ENCODE results near the gene EGFL8. TPM values are rescaled to one million over a fixed set of nuclear protein-coding genes. Genes with fewer than 3 reads are reported as not detected.

Gene EGFL8
- total and polyA plus RNA-seq, 9 of the 15 experiments (the other 6 are each of a cell fraction or from before 2014, with no cell fraction given) = 2.2 to 47.4 (median 14.2) TPM

DNA sequence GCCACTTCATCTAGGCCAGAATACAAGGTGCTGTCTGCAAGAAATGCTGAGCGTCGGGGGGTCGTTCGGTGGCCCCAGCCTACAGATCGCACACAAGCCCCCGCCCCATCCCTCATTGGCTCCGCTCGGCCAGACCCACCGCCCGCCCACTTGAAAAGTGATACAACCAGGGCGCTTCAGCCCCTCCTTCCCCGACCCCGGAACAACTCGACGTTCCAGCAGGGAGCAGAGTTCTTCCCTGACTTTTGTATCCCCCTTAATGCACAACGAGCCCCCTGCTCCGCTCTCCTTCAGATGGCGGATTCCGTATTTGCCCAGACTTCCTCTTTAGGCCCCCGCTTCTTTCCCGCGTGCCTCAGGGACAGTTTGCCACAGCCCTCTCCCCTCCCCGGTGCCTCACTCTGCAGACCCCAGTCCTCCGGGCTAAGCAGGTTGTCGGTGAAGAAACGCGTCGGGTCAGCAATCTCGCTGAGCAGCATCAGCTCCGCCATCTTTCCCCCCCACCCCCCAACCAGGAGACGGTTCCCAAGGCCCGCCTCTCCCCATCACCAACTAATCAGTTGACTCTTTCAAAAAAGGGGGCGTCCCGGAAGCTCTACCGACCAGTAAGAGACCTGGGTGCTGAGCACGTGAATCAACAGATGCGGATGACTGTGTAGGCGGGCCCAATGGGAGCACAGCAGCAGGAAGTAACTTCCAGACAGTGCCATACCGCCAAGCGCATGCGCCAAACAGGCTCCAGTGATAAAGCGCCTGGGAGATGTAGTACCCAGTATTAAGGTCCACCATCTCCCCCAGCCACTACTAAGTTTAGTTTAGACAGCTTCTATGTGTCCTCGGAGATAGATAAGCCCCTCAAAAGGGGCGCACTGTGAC lies 36.4 kb upstream of the EGFL8 start, which contains the start of gene ATF6B (continued):
- no peak for TF ChIP-seq ZNF551 (CRISPR knock-in tag; IDR thresholded peaks at IDR 0.05)
- no peak for TF ChIP-seq ZNF445 (CRISPR knock-in tag; IDR thresholded peaks at IDR 0.05; ENCODE audit: low read depth)
- no peak for TF ChIP-seq PPARD (CRISPR knock-in tag; IDR thresholded peaks at IDR 0.05)
- TF ChIP-seq TGIF2 (CRISPR knock-in tag; IDR thresholded peaks at IDR 0.05) = no peak
- 0 out of 2 replicates have a peak, but pooled peaks have one; percentile 32 for TF ChIP-seq JUN (IDR thresholded peaks at IDR 0.05; ENCODE audit: borderline replicate concordance, low read depth, low read length)
- TF ChIP-seq JUN (CRISPR knock-in tag; IDR thresholded peaks at IDR 0.05; ENCODE audit: borderline replicate concordance) = no peak
- TF ChIP-seq, protein P1, sequence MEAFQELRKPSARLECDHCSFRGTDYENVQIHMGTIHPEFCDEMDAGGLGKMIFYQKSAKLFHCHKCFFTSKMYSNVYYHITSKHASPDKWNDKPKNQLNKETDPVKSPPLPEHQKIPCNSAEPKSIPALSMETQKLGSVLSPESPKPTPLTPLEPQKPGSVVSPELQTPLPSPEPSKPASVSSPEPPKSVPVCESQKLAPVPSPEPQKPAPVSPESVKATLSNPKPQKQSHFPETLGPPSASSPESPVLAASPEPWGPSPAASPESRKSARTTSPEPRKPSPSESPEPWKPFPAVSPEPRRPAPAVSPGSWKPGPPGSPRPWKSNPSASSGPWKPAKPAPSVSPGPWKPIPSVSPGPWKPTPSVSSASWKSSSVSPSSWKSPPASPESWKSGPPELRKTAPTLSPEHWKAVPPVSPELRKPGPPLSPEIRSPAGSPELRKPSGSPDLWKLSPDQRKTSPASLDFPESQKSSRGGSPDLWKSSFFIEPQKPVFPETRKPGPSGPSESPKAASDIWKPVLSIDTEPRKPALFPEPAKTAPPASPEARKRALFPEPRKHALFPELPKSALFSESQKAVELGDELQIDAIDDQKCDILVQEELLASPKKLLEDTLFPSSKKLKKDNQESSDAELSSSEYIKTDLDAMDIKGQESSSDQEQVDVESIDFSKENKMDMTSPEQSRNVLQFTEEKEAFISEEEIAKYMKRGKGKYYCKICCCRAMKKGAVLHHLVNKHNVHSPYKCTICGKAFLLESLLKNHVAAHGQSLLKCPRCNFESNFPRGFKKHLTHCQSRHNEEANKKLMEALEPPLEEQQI (IDR thresholded peaks at IDR 0.05) = no peak
- TF ChIP-seq ZNF778 (CRISPR knock-in tag; IDR thresholded peaks at IDR 0.05) = no peak
- peak; percentile 60 for TF ChIP-seq SP2 (IDR thresholded peaks at IDR 0.05; ENCODE audit: extremely low read depth, low read depth, low read length, poor library complexity, severe bottlenecking)
- TF ChIP-seq, protein P2, sequence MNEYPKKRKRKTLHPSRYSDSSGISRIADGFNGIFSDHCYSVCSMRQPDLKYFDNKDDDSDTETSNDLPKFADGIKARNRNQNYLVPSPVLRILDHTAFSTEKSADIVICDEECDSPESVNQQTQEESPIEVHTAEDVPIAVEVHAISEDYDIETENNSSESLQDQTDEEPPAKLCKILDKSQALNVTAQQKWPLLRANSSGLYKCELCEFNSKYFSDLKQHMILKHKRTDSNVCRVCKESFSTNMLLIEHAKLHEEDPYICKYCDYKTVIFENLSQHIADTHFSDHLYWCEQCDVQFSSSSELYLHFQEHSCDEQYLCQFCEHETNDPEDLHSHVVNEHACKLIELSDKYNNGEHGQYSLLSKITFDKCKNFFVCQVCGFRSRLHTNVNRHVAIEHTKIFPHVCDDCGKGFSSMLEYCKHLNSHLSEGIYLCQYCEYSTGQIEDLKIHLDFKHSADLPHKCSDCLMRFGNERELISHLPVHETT (CRISPR knock-in tag; conservative IDR thresholded peaks at IDR 0.05 in 1 of 2, IDR thresholded peaks at IDR 0.05 in 1 of 2) = peak in 1 of 2 experiments; percentile 63; a peak in 1 of 4 replicates
- TF ChIP-seq, protein P3, sequence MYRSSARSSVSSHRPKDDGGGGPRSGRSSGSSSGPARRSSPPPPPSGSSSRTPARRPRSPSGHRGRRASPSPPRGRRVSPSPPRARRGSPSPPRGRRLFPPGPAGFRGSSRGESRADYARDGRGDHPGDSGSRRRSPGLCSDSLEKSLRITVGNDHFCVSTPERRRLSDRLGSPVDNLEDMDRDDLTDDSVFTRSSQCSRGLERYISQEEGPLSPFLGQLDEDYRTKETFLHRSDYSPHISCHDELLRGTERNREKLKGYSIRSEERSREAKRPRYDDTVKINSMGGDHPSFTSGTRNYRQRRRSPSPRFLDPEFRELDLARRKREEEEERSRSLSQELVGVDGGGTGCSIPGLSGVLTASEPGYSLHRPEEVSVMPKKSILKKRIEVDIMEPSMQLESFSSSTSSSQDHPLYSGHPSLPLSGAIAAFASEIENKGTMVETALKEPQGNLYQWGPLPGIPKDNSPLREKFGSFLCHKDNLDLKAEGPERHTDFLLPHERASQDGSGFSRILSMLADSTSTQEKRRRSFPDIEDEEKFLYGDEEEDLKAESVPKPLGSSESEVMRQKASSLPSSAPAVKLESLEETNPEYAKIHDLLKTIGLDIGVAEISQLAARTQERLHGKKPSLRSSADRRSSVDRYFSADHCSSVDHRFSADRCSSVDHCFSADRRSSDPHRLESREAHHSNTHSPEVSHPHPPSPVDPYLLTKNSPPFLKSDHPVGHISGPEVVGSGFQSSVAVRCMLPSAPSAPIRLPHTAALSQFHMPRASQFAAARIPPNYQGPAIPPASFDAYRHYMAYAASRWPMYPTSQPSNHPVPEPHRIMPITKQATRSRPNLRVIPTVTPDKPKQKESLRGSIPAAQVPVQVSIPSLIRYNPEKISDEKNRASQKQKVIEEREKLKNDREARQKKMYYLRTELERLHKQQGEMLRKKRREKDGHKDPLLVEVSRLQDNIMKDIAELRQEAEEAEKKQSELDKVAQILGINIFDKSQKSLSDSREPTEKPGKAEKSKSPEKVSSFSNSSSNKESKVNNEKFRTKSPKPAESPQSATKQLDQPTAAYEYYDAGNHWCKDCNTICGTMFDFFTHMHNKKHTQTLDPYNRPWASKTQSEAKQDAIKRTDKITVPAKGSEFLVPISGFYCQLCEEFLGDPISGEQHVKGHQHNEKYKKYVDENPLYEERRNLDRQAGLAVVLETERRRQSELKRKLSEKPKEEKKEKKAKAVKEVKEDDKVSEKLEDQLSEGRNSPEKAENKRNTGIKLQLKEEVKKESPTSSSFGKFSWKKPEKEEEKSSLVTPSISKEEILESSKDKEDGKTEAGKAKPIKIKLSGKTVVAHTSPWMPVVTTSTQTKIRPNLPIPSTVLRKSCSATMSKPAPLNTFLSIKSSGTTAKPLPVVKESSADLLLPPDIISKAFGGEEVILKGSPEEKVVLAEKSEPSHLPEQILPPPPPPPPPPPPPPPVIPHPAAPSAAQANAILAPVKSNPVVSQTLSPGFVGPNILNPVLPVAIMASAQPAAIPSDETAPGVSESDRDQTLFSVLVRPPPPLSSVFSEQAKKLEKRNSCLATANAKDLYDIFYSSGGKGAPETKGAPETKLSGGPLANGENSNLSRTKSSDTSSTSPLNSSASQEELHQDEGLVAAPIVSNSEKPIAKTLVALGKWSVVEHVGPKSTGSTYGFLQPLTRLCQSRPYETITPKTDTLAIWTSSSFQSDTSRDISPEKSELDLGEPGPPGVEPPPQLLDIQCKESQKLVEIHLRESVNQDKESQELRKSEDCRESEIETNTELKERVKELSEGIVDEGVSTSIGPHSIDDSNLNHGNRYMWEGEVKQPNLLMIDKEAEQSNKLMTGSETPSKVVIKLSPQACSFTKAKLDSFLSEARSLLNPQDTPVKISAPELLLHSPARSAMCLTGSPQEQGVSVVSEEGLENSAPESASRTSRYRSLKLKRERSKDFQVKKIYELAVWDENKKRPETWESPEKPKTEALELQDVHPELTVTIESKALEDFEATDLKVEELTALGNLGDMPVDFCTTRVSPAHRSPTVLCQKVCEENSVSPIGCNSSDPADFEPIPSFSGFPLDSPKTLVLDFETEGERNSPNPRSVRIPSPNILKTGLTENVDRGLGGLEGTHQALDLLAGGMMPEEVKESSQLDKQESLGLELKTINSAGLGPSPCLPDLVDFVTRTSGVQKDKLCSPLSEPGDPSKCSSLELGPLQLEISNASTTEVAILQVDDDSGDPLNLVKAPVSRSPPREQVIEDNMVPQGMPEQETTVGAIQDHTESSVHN (IDR thresholded peaks at IDR 0.05; ENCODE audit: borderline replicate concordance in 1 of 2, low read depth in 1 of 2) = 0 out of 4 replicates have a peak, but pooled peaks of 1 of the 2 experiments have one; percentile 36
- no peak for TF ChIP-seq CHCHD3 (CRISPR knock-in tag; IDR thresholded peaks at IDR 0.05)
- no peak for TF ChIP-seq TCF7 (IDR thresholded peaks at IDR 0.05; ENCODE audit: borderline replicate concordance)
- no peak for TF ChIP-seq NCOA4 (IDR thresholded peaks at IDR 0.05; ENCODE audit: partially characterized antibody)

All from K562 (cell line).